HCT116 (cell line): ENCODE measurements around the gene CELF4. TPM values are rescaled to one million over a fixed set of nuclear protein-coding genes. Genes with fewer than 3 reads are reported as not detected.

Source experiments
- ATAC-seq: fragments of 200-7000 bp; cut with Tn5 transposase; 2 replicates; pipeline ENCODE4 v1.9.1; 2020; ENCODE audit warnings: mild to moderate bottlenecking, moderate library complexity
- BruUV-seq: library from RNA; stranded (reverse); fragments of 400-500 nt; replicated peaks from 2 replicates; lab custom pipeline; 2021; lab: Mats Ljungman, UMichigan
- CTCF ChIA-PET: fragments of 300-600 bp; sonication (Branson Sonifier 250); formaldehyde crosslinking; loops from one replicate; lab custom pipeline; 2021; ENCODE audit warnings: antibody characterized with exemption; lab: Charles Lee
- POLR2A ChIA-PET: fragments of 300-600, 350-600 bp; sonication (Branson Sonifier 250); formaldehyde crosslinking; loops from one replicate; lab custom pipeline; 2021; ENCODE audit warnings: antibody characterized with exemption; lab: Charles Lee
- RAD21 ChIA-PET, 2 experiments: fragments of 300-600 bp; sonication (Branson Sonifier 250); formaldehyde crosslinking; loops; one replicate each; lab custom pipeline; 2023; ENCODE audit warnings: low total read pairs in 2 of 2; ENCODE audit not compliant: uncharacterized antibody in 2 of 2, unreplicated experiment in 2 of 2, low non-redundant PET in 1 of 2; lab: Charles Lee
- DNase-seq: peaks from one replicate; pipeline ENCODE4 v3.0.0-alpha.2; 2010; ENCODE audit warnings: low read depth, low spot score
- H2AFZ ChIP-seq: fragments of 200-600 bp; shearing (Covaris generic), sonication (generic); 2 replicates; pipeline ENCODE4 v1.6.1; 2017; ENCODE audit warnings: low read depth, mixed run types, mixed read lengths, antibody characterized with exemption, low read length; ENCODE audit not compliant: poor library complexity, severe bottlenecking
- H3K27ac ChIP-seq: 2 replicates; pipeline ENCODE4 v1.5.1; 2012; ENCODE audit warnings: low read depth, low read length
- H3K27me3 ChIP-seq: fragments of 200-600 bp; sonication (generic); 2 replicates; pipeline ENCODE4 v1.6.1; 2016; ENCODE audit warnings: mixed run types, low read length, mixed read lengths; ENCODE audit not compliant: insufficient read depth
- H3K36me3 ChIP-seq, 2 experiments: fragments of 200-500 bp in 1 of 2; fragments of 200-600 bp in 1 of 2; sonication (Bioruptor generic) in 1 of 2; sonication (generic) in 1 of 2; 2 replicates each; pipeline versions ENCODE4 v1.5.1 to v1.6.1; 2014 to 2016; ENCODE audit warnings: low read length in 2 of 2, inconsistent platforms in 1 of 2, mixed read lengths in 1 of 2, mixed run types in 1 of 2; ENCODE audit not compliant: insufficient read depth in 2 of 2, control insufficient read depth in 1 of 2
- H3K4me1 ChIP-seq, 2 experiments: fragments of 200-600 bp in 1 of 2; sonication (generic) in 1 of 2; 2 replicates each; pipeline versions ENCODE4 v1.5.1 to v1.6.1; 2012 to 2017; ENCODE audit warnings: low read length in 2 of 2, inconsistent platforms in 1 of 2, mild to moderate bottlenecking in 1 of 2, mixed read lengths in 1 of 2, mixed run types in 1 of 2, moderate library complexity in 1 of 2; ENCODE audit not compliant: insufficient read depth in 2 of 2, control insufficient read depth in 1 of 2
- H3K4me2 ChIP-seq: fragments of 200-600 bp; sonication (generic); 2 replicates; pipeline ENCODE4 v1.6.1; 2017; ENCODE audit warnings: mixed run types, low read length, mixed read lengths
- H3K4me3 ChIP-seq, 2 experiments: fragments of 200-600 bp in 1 of 2; sonication (generic) in 1 of 2; replicated peaks in 1 of 2; 2 replicates each; pipeline ENCODE4 v1.5.1; 2011 to 2016; ENCODE audit warnings: low read length in 2 of 2, control low read depth in 1 of 2, low read depth in 1 of 2, mild to moderate bottlenecking in 1 of 2, mixed read lengths in 1 of 2, mixed run types in 1 of 2
- H3K79me2 ChIP-seq: fragments of 200-600 bp; sonication (generic); 2 replicates; pipeline ENCODE4 v1.6.1; 2017; ENCODE audit warnings: mild to moderate bottlenecking, mixed run types, low read length, moderate library complexity, mixed read lengths; ENCODE audit not compliant: insufficient read depth
- H3K9ac ChIP-seq: fragments of 200-600 bp; sonication (generic); 2 replicates; pipeline ENCODE4 v1.6.1; 2016; ENCODE audit warnings: low read length, mixed read lengths
- H3K9me2 ChIP-seq: fragments of 200-600 bp; sonication (generic), shearing (Covaris generic); 2 replicates; pipeline ENCODE4 v1.6.1; 2017; ENCODE audit warnings: mixed run types, mild to moderate bottlenecking, moderate library complexity; ENCODE audit not compliant: insufficient read depth
- H3K9me3 ChIP-seq, 2 experiments: fragments of 200-500 bp in 1 of 2; fragments of 200-600 bp in 1 of 2; sonication (Bioruptor generic) in 1 of 2; sonication (generic) in 1 of 2; 2 replicates each; pipeline ENCODE4 v1.6.1; 2014 to 2017; ENCODE audit warnings: low read length in 2 of 2, mixed read lengths in 2 of 2, inconsistent platforms in 1 of 2, low read depth in 1 of 2, mild to moderate bottlenecking in 1 of 2, mixed run types in 1 of 2, moderate library complexity in 1 of 2; ENCODE audit not compliant: control insufficient read depth in 1 of 2, insufficient read depth in 1 of 2
- H4K20me1 ChIP-seq: fragments of 200-600 bp; sonication (generic), shearing (Covaris generic); 2 replicates; pipeline ENCODE4 v1.6.1; 2017; ENCODE audit warnings: mixed run types, mild to moderate bottlenecking, moderate library complexity; ENCODE audit not compliant: insufficient read depth
- ATF3 ChIP-seq: IDR thresholded peaks from 2 replicates; pipeline ENCODE4 v1.6.1; 2012
- CBX3 ChIP-seq: IDR thresholded peaks from 2 replicates; pipeline ENCODE4 v1.6.1; 2012; ENCODE audit warnings: low read depth
- CEBPB ChIP-seq: IDR thresholded peaks from 2 replicates; pipeline ENCODE4 v1.6.1; 2012; ENCODE audit warnings: low read depth
- CTCF ChIP-seq, 3 experiments: fragments of 200-600 bp in 1 of 3; sonication (generic) in 1 of 3; IDR thresholded peaks in 2 of 3; conservative IDR thresholded peaks in 1 of 3; 2 replicates each; pipeline ENCODE4 v1.5.1; 2012 to 2017; ENCODE audit warnings: low read depth in 2 of 3, low read length in 2 of 3, antibody characterized with exemption in 1 of 3, borderline replicate concordance in 1 of 3, control low read depth in 1 of 3, mild to moderate bottlenecking in 1 of 3, mixed read lengths in 1 of 3, mixed run types in 1 of 3, moderate library complexity in 1 of 3; ENCODE audit not compliant: insufficient read depth in 1 of 3
- EGR1 ChIP-seq: IDR thresholded peaks from 2 replicates; pipeline ENCODE4 v1.6.1; 2012; ENCODE audit warnings: low read depth
- EZH2 ChIP-seq: fragments of 200-600 bp; sonication (generic); IDR thresholded peaks from 2 replicates; pipeline ENCODE4 v1.6.1; 2017; ENCODE audit warnings: antibody characterized with exemption, mixed run types
- EZH2phosphoT487 ChIP-seq: fragments of 200-600 bp; IDR thresholded peaks from 2 replicates; pipeline ENCODE4 v1.6.1; 2018; ENCODE audit warnings: antibody characterized with exemption, borderline replicate concordance
- FOSL1 ChIP-seq: IDR thresholded peaks from 2 replicates; pipeline ENCODE4 v1.6.1; 2012; ENCODE audit warnings: low read depth
- JUND ChIP-seq: IDR thresholded peaks from 2 replicates; pipeline ENCODE4 v1.6.1; 2012
- MAX ChIP-seq: IDR thresholded peaks from 2 replicates; pipeline ENCODE4 v1.6.1; 2012
- POLR2A ChIP-seq: IDR thresholded peaks from 2 replicates; pipeline ENCODE4 v1.7.0; 2011; ENCODE audit warnings: borderline replicate concordance; ENCODE audit not compliant: insufficient read depth, insufficient read length; ENCODE audit errors: extremely low read depth
- POLR2AphosphoS5 ChIP-seq: IDR thresholded peaks from 2 replicates; pipeline ENCODE4 v1.6.1; 2011; ENCODE audit warnings: mild to moderate bottlenecking, low read depth, low read length, moderate library complexity
- RAD21 ChIP-seq: IDR thresholded peaks from 2 replicates; pipeline ENCODE4 v1.6.1; 2012; ENCODE audit warnings: low read depth, mild to moderate bottlenecking
- SRF ChIP-seq: IDR thresholded peaks from 2 replicates; pipeline ENCODE4 v1.6.1; 2012; ENCODE audit warnings: low read depth
- TCF7L2 ChIP-seq: IDR thresholded peaks from 2 replicates; pipeline ENCODE4 v1.7.0; 2011; ENCODE audit warnings: borderline replicate concordance, inconsistent platforms; ENCODE audit not compliant: insufficient read depth, insufficient read length; ENCODE audit errors: extremely low read depth
- ZFX ChIP-seq: fragments of 450-650 bp; IDR thresholded peaks from 2 replicates; pipeline ENCODE4 v1.6.1; 2017
- ZNF274 ChIP-seq: fragments of 200-500 bp; sonication (Bioruptor generic); IDR thresholded peaks from 2 replicates; pipeline ENCODE4 v1.6.1; 2014; ENCODE audit warnings: mild to moderate bottlenecking, low read depth, low read length, inconsistent platforms
- intact Hi-C: fragments of 100-400 bp; cut with micrococcal nuclease; formaldehyde crosslinking; loops from 2 replicates; pipeline ENCODE4 v1.10.0; 2022
- total RNA-seq: library from RNA; stranded (reverse); gene quantifications from one replicate; pipeline ENCODE4 v1.2.1, GENCODE V29; 2021; ENCODE audit not compliant: unreplicated experiment

Gene CELF4
- total RNA-seq, 1 experiment from 2014 or later: not detected

GRCh38 chr18:37304012-37304680, 261.5 kb downstream of the CELF4 start:
- H3K27ac ChIP-seq: no peak overlapping the region
- no peaks in the 10 kb centered on the region for H3K36me3 ChIP-seq
- intact Hi-C loops: no loop called here
- no peaks in the 10 kb centered on the region for H3K9me2 ChIP-seq
- H3K4me1 ChIP-seq: peaks cover 9 to 10% of the 10 kb centered on the region in 2 experiments
- H2AFZ ChIP-seq: no peak overlapping the region
- DNase-seq (no peak), ATAC-seq (no peak)
- H3K9ac ChIP-seq: no peak overlapping the region
- TF ChIP-seq CBX3 (no peak), EZH2 (no peak), JUND (no peak), MAX (no peak), RAD21 (no peak), ATF3 (no peak), CTCF (IDR thresholded peaks at IDR 0.05 in 2 of 3, conservative IDR thresholded peaks at IDR 0.05 in 1 of 3; ENCODE audit: borderline replicate concordance in 1 of 3, insufficient read depth in 1 of 3, low read depth in 2 of 3, low read length in 2 of 3) (no peak), ZNF274 (no peak), POLR2AphosphoS5 (no peak), SRF (no peak), POLR2A (no peak), EZH2phosphoT487 (no peak), FOSL1 (no peak), TCF7L2 (no peak), ZFX (no peak), EGR1 (no peak), CEBPB (no peak)
- ChIA-PET CTCF (no interaction called here), POLR2A (no interaction called here), RAD21 (no interaction called here)
- no peaks in the 10 kb centered on the region for H4K20me1 ChIP-seq
- H3K27me3 ChIP-seq: no peaks in the 10 kb centered on the region
- H3K4me2 ChIP-seq: no peak overlapping the region
- no peaks in the 10 kb centered on the region for H3K79me2 ChIP-seq
- BruUV-seq: no TSS peak
- H3K9me3 ChIP-seq: no peaks in the 10 kb centered on the region
- H3K4me3 ChIP-seq: no peak overlapping the region
